Fibroblast of the aortic adventitia (primary cell): ENCODE measurements around the gene FAM200C. TPM values are rescaled to one million over a fixed set of nuclear protein-coding genes. Genes with fewer than 3 reads are reported as not detected.

Source experiments
- DNase-seq: peaks from one replicate; pipeline ENCODE4 v3.0.0-alpha.2; 2010; ENCODE audit warnings: low read depth
- H3K4me3 ChIP-seq: 2 replicates; pipeline ENCODE4 v1.5.1; 2011; ENCODE audit warnings: low read depth, mild to moderate bottlenecking, control low read depth, low read length, moderate library complexity
- total RNA-seq: library from RNA; depleted of rRNA; stranded (reverse); fragments of >200 nt; gene quantifications from 2 replicates; pipeline ENCODE4 v1.2.3, GENCODE V29; 2012; ENCODE audit warnings: low replicate concordance
- TF ChIP-seq, protein P1 (sequence below): IDR thresholded peaks from 2 replicates; pipeline ENCODE4 v1.5.1; 2011; ENCODE audit warnings: mild to moderate bottlenecking, low read length, control low read depth, inconsistent platforms; ENCODE audit not compliant: insufficient read depth

FAM200C gene
- total RNA-seq, 1 donor = 6.7 TPM

- no peak for DNase-seq
- no peak overlapping the region for H3K4me3 ChIP-seq
- TF ChIP-seq, protein P1, sequence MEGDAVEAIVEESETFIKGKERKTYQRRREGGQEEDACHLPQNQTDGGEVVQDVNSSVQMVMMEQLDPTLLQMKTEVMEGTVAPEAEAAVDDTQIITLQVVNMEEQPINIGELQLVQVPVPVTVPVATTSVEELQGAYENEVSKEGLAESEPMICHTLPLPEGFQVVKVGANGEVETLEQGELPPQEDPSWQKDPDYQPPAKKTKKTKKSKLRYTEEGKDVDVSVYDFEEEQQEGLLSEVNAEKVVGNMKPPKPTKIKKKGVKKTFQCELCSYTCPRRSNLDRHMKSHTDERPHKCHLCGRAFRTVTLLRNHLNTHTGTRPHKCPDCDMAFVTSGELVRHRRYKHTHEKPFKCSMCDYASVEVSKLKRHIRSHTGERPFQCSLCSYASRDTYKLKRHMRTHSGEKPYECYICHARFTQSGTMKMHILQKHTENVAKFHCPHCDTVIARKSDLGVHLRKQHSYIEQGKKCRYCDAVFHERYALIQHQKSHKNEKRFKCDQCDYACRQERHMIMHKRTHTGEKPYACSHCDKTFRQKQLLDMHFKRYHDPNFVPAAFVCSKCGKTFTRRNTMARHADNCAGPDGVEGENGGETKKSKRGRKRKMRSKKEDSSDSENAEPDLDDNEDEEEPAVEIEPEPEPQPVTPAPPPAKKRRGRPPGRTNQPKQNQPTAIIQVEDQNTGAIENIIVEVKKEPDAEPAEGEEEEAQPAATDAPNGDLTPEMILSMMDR = no peak
Observed at GRCh38 chr5:160435532-160435931, 35.7 kb upstream of the FAM200C start.

DNA sequence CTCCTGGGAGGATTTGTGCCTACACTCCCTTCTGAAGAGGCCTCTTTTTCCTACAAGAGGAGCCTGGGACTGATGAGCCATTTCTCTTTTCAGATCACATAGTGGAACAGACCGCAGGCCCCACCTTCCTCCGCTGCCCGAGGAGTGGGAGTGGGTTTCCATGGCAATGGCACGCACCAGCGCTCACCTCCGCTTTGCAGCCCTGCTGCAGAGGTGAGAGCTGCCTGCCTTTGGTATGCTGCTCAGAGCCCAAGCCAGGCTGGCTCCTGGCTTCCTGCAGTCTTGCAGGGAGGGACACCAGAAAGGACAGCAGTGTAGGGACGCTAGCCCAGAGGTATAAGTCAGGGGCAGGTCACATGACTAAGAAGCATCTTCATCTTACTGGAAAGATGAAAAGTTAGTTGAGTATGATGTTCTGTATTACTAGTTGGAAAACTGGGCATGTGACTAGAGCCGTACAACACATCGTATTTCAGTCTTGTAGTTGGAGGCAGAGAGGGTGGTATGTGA, 34.2 kb upstream of the FAM200C start:
- TF ChIP-seq, protein P1 = no peak
- no peak for DNase-seq

GRCh38 chr5:160432787-160433186, 32.9 kb upstream of the FAM200C start:
- no peak for DNase-seq
- TF ChIP-seq, protein P1 = no peak
- H3K4me3 ChIP-seq = no peak overlapping the region

More for the DNA sequence above, 34.2 kb upstream of the FAM200C start:
- H3K4me3 ChIP-seq = no peak overlapping the region

DNA sequence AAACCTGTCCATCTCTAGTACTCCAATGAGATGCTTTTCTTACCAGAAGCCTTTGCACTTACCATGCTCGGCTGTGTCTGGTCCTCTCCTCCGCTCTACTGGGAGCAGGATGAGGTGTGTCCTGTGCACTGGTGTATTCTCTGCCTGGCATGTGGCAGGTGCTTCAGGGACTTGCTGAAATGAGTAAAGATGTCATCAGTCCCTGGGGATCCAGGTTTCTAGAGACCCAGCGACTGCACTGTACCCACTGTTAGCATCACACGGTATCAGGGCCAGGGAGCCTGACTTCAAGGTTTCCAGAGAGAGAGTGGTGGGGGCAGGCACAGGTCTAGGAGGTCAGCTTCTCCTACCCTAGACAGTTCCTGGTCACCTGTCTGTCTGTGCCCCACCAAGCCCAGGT, 32.3 kb upstream of the FAM200C start:
- H3K4me3 ChIP-seq = no peak overlapping the region
- no peak for DNase-seq
- TF ChIP-seq, protein P1 = no peak

DNA sequence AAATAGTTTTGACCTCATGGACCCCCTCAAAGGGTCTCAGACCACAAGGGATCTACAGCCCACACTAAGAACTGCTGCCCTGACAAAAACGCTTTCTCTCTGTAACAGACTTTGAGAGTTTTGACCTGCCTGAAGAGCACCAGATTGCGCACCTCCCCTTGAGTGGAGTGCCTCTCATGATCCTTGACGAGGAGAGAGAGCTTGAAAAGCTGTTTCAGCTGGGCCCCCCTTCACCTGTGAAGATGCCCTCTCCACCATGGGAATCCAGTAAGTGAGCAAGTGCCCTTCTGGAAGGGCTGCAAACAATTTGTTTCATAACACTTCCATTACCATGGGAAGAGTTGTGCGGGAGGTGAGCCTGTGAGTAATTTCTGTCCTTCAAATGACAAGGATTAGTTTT, 27.8 kb upstream of the FAM200C start:
- H3K4me3 ChIP-seq = no peak overlapping the region
- TF ChIP-seq, protein P1 = no peak
- DNase-seq = no peak

DNA sequence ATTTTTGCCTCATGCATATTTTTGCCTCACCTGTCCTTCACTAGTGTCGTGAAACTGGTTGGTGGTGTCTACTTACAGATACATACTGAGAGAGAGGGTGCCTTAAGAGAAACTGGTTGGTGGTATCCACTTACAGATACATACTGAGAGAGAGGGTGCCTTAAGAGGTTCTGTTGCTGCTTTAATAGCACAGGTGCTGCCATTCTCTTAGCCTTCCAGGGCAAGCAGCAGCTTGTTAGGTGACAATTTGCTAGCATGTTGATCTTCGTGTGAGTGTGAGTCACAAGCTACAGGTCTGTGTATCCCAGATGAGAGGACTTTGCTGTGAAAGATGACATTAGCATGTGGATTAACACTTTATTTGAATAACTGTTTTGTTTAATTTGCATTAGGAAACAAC, 23.2 kb upstream of the FAM200C start:
- peak overlapping the region; percentile 73 for H3K4me3 ChIP-seq
- no peak for DNase-seq
- TF ChIP-seq, protein P1 = no peak

DNA sequence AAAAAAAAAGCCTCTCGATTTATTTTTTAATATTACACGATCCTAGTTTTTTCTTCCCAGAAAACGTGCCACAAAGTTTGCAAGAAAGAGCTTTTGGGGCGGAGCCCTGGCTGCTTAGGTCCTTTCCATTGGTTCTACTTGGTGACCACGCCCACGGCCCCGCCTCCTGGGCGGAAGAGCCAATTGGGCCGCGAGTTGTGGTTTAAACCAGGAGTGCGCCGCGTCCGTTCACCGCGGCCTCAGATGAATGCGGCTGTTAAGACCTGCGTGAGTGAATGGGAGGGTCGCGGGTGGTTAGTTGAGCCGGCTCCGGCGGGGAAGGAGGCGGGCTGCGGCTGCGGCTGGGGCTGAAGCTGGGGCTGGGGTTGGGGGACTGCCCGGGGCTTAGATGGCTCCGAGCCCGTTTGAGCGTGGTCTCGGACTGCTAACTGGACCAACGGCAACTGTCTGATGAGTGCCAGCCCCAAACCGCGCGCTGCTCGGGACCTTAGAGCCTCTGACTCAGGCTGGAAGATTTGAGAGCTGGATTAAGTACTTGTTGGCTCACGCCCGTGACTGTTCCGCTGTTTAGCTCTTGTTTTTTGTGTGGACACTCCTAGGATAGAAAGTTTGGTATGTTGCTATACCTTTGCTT, 21.9 kb upstream of the FAM200C start, which contains the start of gene PTTG1:
Gene PTTG1 (plus strand): TSS at position 231 of the 634 bp plus-strand sequence. CDS start 458 bp downstream, outside the sequence.
- peak within 1 kb of the TSS; percentile 73 for H3K4me3 ChIP-seq
- TF ChIP-seq, protein P1 = no peak
- DNase-seq = peak; percentile 94
